Body of pancreas (tissue), 4 donors: ENCODE measurements around the gene AMD1. TPM values are rescaled to one million over a fixed set of nuclear protein-coding genes. Genes with fewer than 3 reads are reported as not detected.

ENCODE experiments used
- ATAC-seq: fragments of 150-250 bp; one replicate; pipeline ENCODE4 v1.9.1; 2016
- DNase-seq, 4 donors: peaks; one replicate each; pipeline ENCODE4 v3.0.0-alpha.2; 2019
- H3K27ac ChIP-seq, 4 donors: fragments of 200-600 bp; sonication (generic); 1 replicate in 3 of 4; 2 replicates in 1 of 4; pipeline versions ENCODE4 v1.5.1 to v1.6.1; 2016 to 2019; ENCODE audit warnings: mild to moderate bottlenecking in 1 of 4, mixed read lengths in 1 of 4, moderate library complexity in 1 of 4
- H3K27me3 ChIP-seq, 2 donors: fragments of 200-600 bp; sonication (generic); one replicate each; pipeline ENCODE4 v1.6.0; 2016; ENCODE audit warnings: mild to moderate bottlenecking in 1 of 2
- H3K36me3 ChIP-seq, 2 donors: fragments of 200-600 bp; sonication (generic); replicated peaks in 1 of 2; 2 replicates each; pipeline ENCODE4 v1.5.1; 2016; ENCODE audit warnings: low read depth in 2 of 2; ENCODE audit not compliant: insufficient read depth in 1 of 2
- H3K4me1 ChIP-seq: fragments of 200-600 bp; sonication (generic); one replicate; pipeline ENCODE4 v1.6.0; 2016
- H3K4me3 ChIP-seq, 2 donors: fragments of 200-600 bp; sonication (generic); 1 replicate in 1 of 2; 2 replicates in 1 of 2; pipeline ENCODE4 v1.5.1; 2016 to 2019
- H3K9me3 ChIP-seq, 3 donors: fragments of 200-600 bp; sonication (generic); 1 replicate in 2 of 3; 2 replicates in 1 of 3; pipeline ENCODE4 v1.5.1; 2016
- CTCF ChIP-seq, 7 experiments: fragments of 450-650 bp in 4 of 7; fragments of 200-600 bp in 3 of 7; sonication (generic) in 3 of 7; IDR thresholded peaks; one replicate each; pipeline ENCODE4 v1.5.1; 2016 to 2019; ENCODE audit warnings: antibody characterized with exemption in 7 of 7
- POLR2A ChIP-seq, 3 donors: fragments of 450-650 bp; IDR thresholded peaks; one replicate each; pipeline ENCODE4 v1.6.1; 2016; ENCODE audit warnings: antibody characterized with exemption in 3 of 3, mild to moderate bottlenecking in 2 of 3
- WGBS, 2 donors: methylation state at CpG; one replicate each; pipeline ENCODE4 v1.1.5; 2017; 5-methylcytosine and 5-hydroxymethylcytosine counted together
- intact Hi-C: fragments of 100-400 bp; cut with DNase I; formaldehyde crosslinking; loops from one replicate; pipeline ENCODE4 v1.15.1; 2023
- total RNA-seq, 2 donors: library from RNA; depleted of rRNA; stranded (reverse); fragments of >200 nt; gene quantifications; one replicate each; pipeline ENCODE4 v1.1.0, GENCODE V29; 2016

Gene AMD1
- total RNA-seq, 2 donors from 2014 or later, result 42.0 to 60.3 TPM

- no peaks in the 10 kb centered on the region for H3K9me3 ChIP-seq
- TF ChIP-seq POLR2A (IDR thresholded peaks at IDR 0.05) (no peak), CTCF (IDR thresholded peaks at IDR 0.05) (no peak)
- no peaks in the 10 kb centered on the region for H3K27me3 ChIP-seq
- no peaks in the 10 kb centered on the region for H3K4me1 ChIP-seq
- WGBS, 2 donors, result 87 to 90% methylated on average over 3 of the region's 3 CpGs
- no peak overlapping the region for H3K27ac ChIP-seq
- ATAC-seq (no peak), DNase-seq (no peak)
- H3K36me3 ChIP-seq, result no peaks in the 10 kb centered on the region
- H3K4me3 ChIP-seq, result no peak overlapping the region
- intact Hi-C loops, result no loop called here
These were observed 18.3 kb upstream of the AMD1 start for GRCh38 chr6:110856296-110856695.

GRCh38 chr6:110858016-110858415, 16.6 kb upstream of the AMD1 start:
- no peaks in the 10 kb centered on the region for H3K36me3 ChIP-seq
- H3K4me1 ChIP-seq, result no peaks in the 10 kb centered on the region
- DNase-seq (no peak), ATAC-seq (no peak)
- intact Hi-C loops, result no loop called here
- H3K27me3 ChIP-seq, result no peaks in the 10 kb centered on the region
- H3K4me3 ChIP-seq, result no peak overlapping the region
- H3K27ac ChIP-seq, result no peak overlapping the region
- H3K9me3 ChIP-seq, result no peaks in the 10 kb centered on the region
- TF ChIP-seq CTCF (IDR thresholded peaks at IDR 0.05) (no peak), POLR2A (IDR thresholded peaks at IDR 0.05) (no peak)
- WGBS, 2 donors, result 89 to 96% methylated on average over 8 to 21 of the region's 21 CpGs

GRCh38 chr6:110858562-110859214, 15.9 kb upstream of the AMD1 start:
- TF ChIP-seq POLR2A (IDR thresholded peaks at IDR 0.05) (no peak), CTCF (IDR thresholded peaks at IDR 0.05) (no peak)
- H3K4me3 ChIP-seq, result no peak overlapping the region
- WGBS, 2 donors, result 88 to 92% methylated on average over 12 to 30 of the region's 31 CpGs
- H3K9me3 ChIP-seq, result no peaks in the 10 kb centered on the region
- H3K36me3 ChIP-seq, result no peaks in the 10 kb centered on the region
- no peak overlapping the region for H3K27ac ChIP-seq
- DNase-seq (no peak), ATAC-seq (no peak)
- intact Hi-C loops, result no loop called here
- no peaks in the 10 kb centered on the region for H3K4me1 ChIP-seq
- no peaks in the 10 kb centered on the region for H3K27me3 ChIP-seq

DNA sequence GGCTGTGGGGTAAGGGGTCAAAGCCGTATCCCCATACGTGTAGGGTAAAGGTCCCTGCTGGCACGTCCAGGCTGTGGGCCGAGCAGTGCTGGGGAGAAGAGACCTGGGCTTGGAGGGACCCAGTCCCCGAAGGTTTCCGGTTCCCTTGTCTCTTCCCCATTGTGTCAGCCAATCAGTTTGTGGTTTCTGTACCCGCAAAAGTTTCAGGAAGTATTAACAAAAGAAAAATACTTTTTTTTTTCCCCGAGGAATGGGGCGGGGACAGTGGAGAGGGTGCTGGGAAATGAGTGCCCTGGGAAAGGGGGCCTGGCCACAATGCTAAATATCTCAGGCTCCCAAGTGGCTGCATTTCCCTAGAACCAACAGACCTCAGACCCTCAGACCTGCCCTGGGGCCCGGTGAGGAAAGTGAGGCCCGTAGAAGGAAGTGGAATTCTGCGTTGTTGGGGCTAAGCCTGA, 15.2 kb upstream of the AMD1 start:
- H3K36me3 ChIP-seq, result no peaks in the 10 kb centered on the region
- H3K27me3 ChIP-seq, result no peaks in the 10 kb centered on the region
- H3K4me3 ChIP-seq, result no peak overlapping the region
- DNase-seq (peak in 1 of 4 donors; percentile 19), ATAC-seq (no peak)
- no peaks in the 10 kb centered on the region for H3K4me1 ChIP-seq
- no peaks in the 10 kb centered on the region for H3K9me3 ChIP-seq
- intact Hi-C loops, result no loop called here
- no peak for TF ChIP-seq CTCF (IDR thresholded peaks at IDR 0.05)
- no peak for TF ChIP-seq POLR2A (IDR thresholded peaks at IDR 0.05)
- WGBS, 2 donors, result 73 to 84% methylated on average over 12 of the region's 12 CpGs
- no peak overlapping the region for H3K27ac ChIP-seq

DNA sequence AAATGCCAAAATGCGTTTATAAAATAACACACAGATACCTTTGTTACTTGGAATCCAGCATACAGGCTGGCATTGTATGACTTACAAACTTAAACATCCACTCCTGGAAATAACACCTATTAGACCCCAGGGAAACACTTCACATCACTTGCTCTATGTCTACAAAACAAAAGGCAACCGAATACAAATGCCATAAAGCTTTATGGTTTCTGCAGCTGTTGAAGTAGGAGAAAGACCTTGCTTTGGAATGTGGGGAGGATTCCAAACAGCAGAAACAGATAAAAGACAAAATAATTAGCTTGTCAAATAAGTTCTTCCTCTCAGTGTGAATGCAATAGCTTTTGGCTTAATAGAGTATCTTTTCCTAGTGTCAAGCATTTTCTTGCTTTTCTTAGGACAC, 9.8 kb upstream of the AMD1 start:
- H3K36me3 ChIP-seq, result no peaks in the 10 kb centered on the region
- DNase-seq, result no peak
- H3K4me3 ChIP-seq, result no peak overlapping the region
- H3K4me1 ChIP-seq, result no peaks in the 10 kb centered on the region
- no peak for TF ChIP-seq CTCF (IDR thresholded peaks at IDR 0.05)
- TF ChIP-seq POLR2A (IDR thresholded peaks at IDR 0.05), result no peak
- WGBS, 2 donors, result 40 to 56% methylated on average over 2 of the region's 2 CpGs
- no peak for ATAC-seq
- no peaks in the 10 kb centered on the region for H3K9me3 ChIP-seq
- intact Hi-C loops, result no loop called here
- no peaks in the 10 kb centered on the region for H3K27me3 ChIP-seq
- H3K27ac ChIP-seq, result no peak overlapping the region
